Bronchial epithelial cell (primary cell): Measurements from ENCODE around the gene NPFF. TPM values are rescaled to one million over a fixed set of nuclear protein-coding genes. Genes with fewer than 3 reads are reported as not detected.

Source experiments
- DNase-seq: peaks from one replicate; pipeline ENCODE4 v3.0.0-alpha.2; 2010; ENCODE audit warnings: low read depth
- FAIRE-seq: peaks from 2 replicates; lab custom pipeline; 2011; peaks lifted over from hg19 to GRCh38; lab: Jason Lieb, UNC
- H3K27me3 ChIP-seq: 2 replicates; pipeline ENCODE4 v1.5.1; 2011; ENCODE audit warnings: low read length; ENCODE audit not compliant: control insufficient read depth, insufficient read depth
- H3K36me3 ChIP-seq: 2 replicates; pipeline ENCODE4 v1.5.1; 2011; ENCODE audit warnings: low read length; ENCODE audit not compliant: control insufficient read depth, insufficient read depth
- H3K4me3 ChIP-seq: 2 replicates; pipeline ENCODE4 v1.5.1; 2011; ENCODE audit warnings: mild to moderate bottlenecking, low read depth, low read length, control low read depth
- total RNA-seq: library from RNA; depleted of rRNA; stranded (reverse); fragments of >200 nt; gene quantifications from 2 replicates; pipeline ENCODE4 v1.2.1, GENCODE V29; 2014
- TF ChIP-seq, protein P1 (sequence below): IDR thresholded peaks from 2 replicates; pipeline ENCODE4 v1.5.1; 2011; ENCODE audit warnings: mild to moderate bottlenecking, moderate library complexity, low read length, control low read depth, inconsistent platforms; ENCODE audit not compliant: insufficient read depth, severe bottlenecking

Gene NPFF
- total RNA-seq, 1 donor from 2014 or later = not detected

DNA sequence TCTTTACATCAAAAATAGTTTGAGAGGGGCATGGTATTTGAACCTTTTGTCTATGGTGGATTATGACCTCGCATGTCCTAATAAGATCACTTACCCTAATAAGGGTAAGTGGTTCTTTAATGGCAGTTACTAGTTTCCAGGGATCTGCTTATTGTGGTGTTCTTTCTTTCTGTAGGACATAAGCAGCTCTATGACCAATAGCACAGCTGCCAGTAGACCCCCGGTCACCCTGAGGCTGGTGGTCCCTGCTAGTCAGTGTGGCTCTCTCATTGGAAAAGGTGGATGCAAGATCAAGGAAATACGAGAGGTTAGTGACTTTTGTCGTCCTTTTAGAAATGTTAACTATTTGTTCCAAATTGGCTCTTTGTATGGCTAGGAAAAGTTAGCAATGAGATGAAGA lies 48.2 kb downstream of the NPFF start:
- H3K36me3 ChIP-seq = peaks cover 45% of the 10 kb centered on the region
- TF ChIP-seq, protein P1, sequence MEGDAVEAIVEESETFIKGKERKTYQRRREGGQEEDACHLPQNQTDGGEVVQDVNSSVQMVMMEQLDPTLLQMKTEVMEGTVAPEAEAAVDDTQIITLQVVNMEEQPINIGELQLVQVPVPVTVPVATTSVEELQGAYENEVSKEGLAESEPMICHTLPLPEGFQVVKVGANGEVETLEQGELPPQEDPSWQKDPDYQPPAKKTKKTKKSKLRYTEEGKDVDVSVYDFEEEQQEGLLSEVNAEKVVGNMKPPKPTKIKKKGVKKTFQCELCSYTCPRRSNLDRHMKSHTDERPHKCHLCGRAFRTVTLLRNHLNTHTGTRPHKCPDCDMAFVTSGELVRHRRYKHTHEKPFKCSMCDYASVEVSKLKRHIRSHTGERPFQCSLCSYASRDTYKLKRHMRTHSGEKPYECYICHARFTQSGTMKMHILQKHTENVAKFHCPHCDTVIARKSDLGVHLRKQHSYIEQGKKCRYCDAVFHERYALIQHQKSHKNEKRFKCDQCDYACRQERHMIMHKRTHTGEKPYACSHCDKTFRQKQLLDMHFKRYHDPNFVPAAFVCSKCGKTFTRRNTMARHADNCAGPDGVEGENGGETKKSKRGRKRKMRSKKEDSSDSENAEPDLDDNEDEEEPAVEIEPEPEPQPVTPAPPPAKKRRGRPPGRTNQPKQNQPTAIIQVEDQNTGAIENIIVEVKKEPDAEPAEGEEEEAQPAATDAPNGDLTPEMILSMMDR = no peak
- no peak overlapping the region for H3K4me3 ChIP-seq
- no peaks in the 10 kb centered on the region for H3K27me3 ChIP-seq
- DNase-seq (no peak), FAIRE-seq (no peak)

Other genes starting within 250 kb of the NPFF start
- 0.26 and 1.4 TPM in 2 replicates for gene ESPL1, start 239.2 kb downstream of the NPFF start, total RNA-seq
- gene PFDN5, start 211.9 kb downstream of the NPFF start, total RNA-seq = 341 and 429 TPM in 2 replicates
- 24.3 and 29.7 TPM in 2 replicates for gene MYG1, start 207.8 kb downstream of the NPFF start, total RNA-seq
- gene AAAS, start 185.9 kb downstream of the NPFF start, total RNA-seq = 28.9 and 31.9 TPM in 2 replicates
- not detected in 2 replicates for gene SP7, start 171.1 kb downstream of the NPFF start, total RNA-seq
- gene SP1, start 127.3 kb downstream of the NPFF start, total RNA-seq = 23.7 and 30.0 TPM in 2 replicates
- not detected in 2 replicates for gene AMHR2, start 83.6 kb downstream of the NPFF start, total RNA-seq
- gene PRR13, start 65.8 kb downstream of the NPFF start, total RNA-seq = 29.0 and 40.5 TPM in 2 replicates
- gene PCBP2, start 55.4 kb downstream of the NPFF start, total RNA-seq = 128 and 133 TPM in 2 replicates
- gene MAP3K12, start 8.0 kb downstream of the NPFF start, total RNA-seq = 2.0 and 3.9 TPM in 2 replicates
- gene TARBP2, start 6.2 kb downstream of the NPFF start, total RNA-seq = 27.6 and 32.4 TPM in 2 replicates
- 5.3 and 6.4 TPM in 2 replicates for gene ATF7, start 118.9 kb upstream of the NPFF start, total RNA-seq
- gene ATP5MC2, start 168.6 kb upstream of the NPFF start, total RNA-seq = 91.7 and 121 TPM in 2 replicates
- gene CALCOCO1, start 220.0 kb upstream of the NPFF start, total RNA-seq = 35.3 and 45.6 TPM in 2 replicates
- gene CISTR, start 244.5 kb upstream of the NPFF start, total RNA-seq = not detected in 2 replicates